Neural crest cell (in vitro differentiated cells): ENCODE measurements around the gene DISC1. TPM values are rescaled to one million over a fixed set of nuclear protein-coding genes. Genes with fewer than 3 reads are reported as not detected.
"Not testable (repeated sequence)": the region's sequence is repeated elsewhere in the genome, so short reads cannot be mapped to it uniquely, and the experiment has no call there.

Experiments
- DNase-seq: peaks from one replicate; pipeline ENCODE4 v3.0.0; 2021; ENCODE audit warnings: low read depth, mixed read lengths, low spot score
- H3K27ac Mint-ChIP-seq: one replicate; pipeline ENCODE4 v1.8.0; 2021; ENCODE audit warnings: mild to moderate bottlenecking, mixed read lengths; ENCODE audit not compliant: unreplicated experiment
- H3K27me3 Mint-ChIP-seq: 2 replicates; pipeline ENCODE4 v1.8.0; 2021; ENCODE audit warnings: low read depth, mild to moderate bottlenecking, mixed read lengths
- H3K36me3 Mint-ChIP-seq: 2 replicates; pipeline ENCODE4 v1.8.0; 2021; ENCODE audit warnings: low read depth, mild to moderate bottlenecking, mixed read lengths
- H3K4me1 Mint-ChIP-seq: 2 replicates; pipeline ENCODE4 v1.8.0; 2021; ENCODE audit warnings: mixed read lengths
- H3K4me3 Mint-ChIP-seq: one replicate; pipeline ENCODE4 v1.8.0; 2021; ENCODE audit warnings: mild to moderate bottlenecking, mixed read lengths
- H3K9me3 Mint-ChIP-seq: 2 replicates; pipeline ENCODE4 v1.8.0; 2021; ENCODE audit warnings: mixed read lengths
- CTCF ChIP-seq: fragments of 200-600 bp; sonication (generic); conservative IDR thresholded peaks from 2 replicates; pipeline ENCODE4 v1.5.0; 2021; ENCODE audit warnings: antibody characterized with exemption, mild to moderate bottlenecking
- total RNA-seq: library from RNA; stranded (reverse); gene quantifications from 2 replicates; pipeline ENCODE4 v1.2.1, GENCODE V29; 2021

The DISC1 gene
- total RNA-seq, 1 donor from 2014 or later = 13.7 TPM

- no peaks in the 10 kb centered on the region for H3K27me3 Mint-ChIP-seq
- no peak overlapping the region for H3K4me3 Mint-ChIP-seq
- H3K9me3 Mint-ChIP-seq = peaks cover 7% of the 10 kb centered on the region
- peaks cover 15% of the 10 kb centered on the region for H3K36me3 Mint-ChIP-seq
- no peak for DNase-seq
- peaks cover 55% of the 10 kb centered on the region for H3K4me1 Mint-ChIP-seq
- no peak overlapping the region for H3K27ac Mint-ChIP-seq
- TF ChIP-seq CTCF = no peak
Measured at GRCh38 chr1:231639819-231640218, 13.2 kb downstream of the DISC1 start.

- not testable (repeated sequence) for H3K27me3 Mint-ChIP-seq, DNase-seq, H3K4me3 Mint-ChIP-seq, H3K9me3 Mint-ChIP-seq
- peaks cover 47% of the 10 kb centered on the region for H3K4me1 Mint-ChIP-seq
- peak overlapping the region; percentile 48 for H3K27ac Mint-ChIP-seq
- H3K36me3 Mint-ChIP-seq = peaks cover 19% of the 10 kb centered on the region
Measured at GRCh38 chr1:231641444-231641843, 14.9 kb downstream of the DISC1 start.

- H3K9me3 Mint-ChIP-seq, DNase-seq, H3K27me3 Mint-ChIP-seq: not testable (repeated sequence)
- H3K4me1 Mint-ChIP-seq = peaks cover 47% of the 10 kb centered on the region
- peaks cover 22% of the 10 kb centered on the region for H3K36me3 Mint-ChIP-seq
- peak overlapping the region; percentile 57 for H3K4me3 Mint-ChIP-seq
- H3K27ac Mint-ChIP-seq = peak overlapping the region; percentile 97
Measured at GRCh38 chr1:231642061-231642460, 15.5 kb downstream of the DISC1 start.

- H3K4me3 Mint-ChIP-seq = peak overlapping the region; percentile 57
- peaks cover 4% of the 10 kb centered on the region for H3K9me3 Mint-ChIP-seq
- peaks cover 47% of the 10 kb centered on the region for H3K4me1 Mint-ChIP-seq
- no peak for DNase-seq
- H3K27me3 Mint-ChIP-seq = no peaks in the 10 kb centered on the region
- H3K27ac Mint-ChIP-seq = peak overlapping the region; percentile 97
- TF ChIP-seq CTCF = no peak
- H3K36me3 Mint-ChIP-seq = peaks cover 23% of the 10 kb centered on the region
Measured at GRCh38 chr1:231642618-231643017, 16.0 kb downstream of the DISC1 start.

- no peaks in the 10 kb centered on the region for H3K27me3 Mint-ChIP-seq
- DNase-seq = no peak
- TF ChIP-seq CTCF = no peak
- peaks cover 26% of the 10 kb centered on the region for H3K36me3 Mint-ChIP-seq
- peaks cover 7% of the 10 kb centered on the region for H3K9me3 Mint-ChIP-seq
- peak overlapping the region; percentile 97 for H3K27ac Mint-ChIP-seq
- peak overlapping the region; percentile 61 for H3K4me3 Mint-ChIP-seq
- H3K4me1 Mint-ChIP-seq = peaks cover 47% of the 10 kb centered on the region
Measured at GRCh38 chr1:231643071-231643934, 16.7 kb downstream of the DISC1 start.

GRCh38 chr1:231643935-231644237, 17.3 kb downstream of the DISC1 start:
- H3K4me1 Mint-ChIP-seq = peaks cover 47% of the 10 kb centered on the region
- peak overlapping the region; percentile 61 for H3K4me3 Mint-ChIP-seq
- no peak for TF ChIP-seq CTCF
- peaks cover 10% of the 10 kb centered on the region for H3K9me3 Mint-ChIP-seq
- DNase-seq = no peak
- H3K36me3 Mint-ChIP-seq = peaks cover 31% of the 10 kb centered on the region
- H3K27ac Mint-ChIP-seq = peak overlapping the region; percentile 84
- H3K27me3 Mint-ChIP-seq = no peaks in the 10 kb centered on the region

- not testable (repeated sequence) for H3K4me3 Mint-ChIP-seq, H3K27ac Mint-ChIP-seq, H3K27me3 Mint-ChIP-seq, DNase-seq
- Mint-ChIP-seq H3K9me3 (peaks cover 15% of the 10 kb centered on the region), H3K36me3 (peaks cover 42% of the 10 kb centered on the region), H3K4me1 (peaks cover 39% of the 10 kb centered on the region)
Measured at GRCh38 chr1:231645634-231646033, 19.0 kb downstream of the DISC1 start.

GRCh38 chr1:231646165-231646564, 19.6 kb downstream of the DISC1 start:
- not testable (repeated sequence) for H3K4me3 Mint-ChIP-seq, H3K27ac Mint-ChIP-seq, DNase-seq, H3K27me3 Mint-ChIP-seq
- H3K4me1 Mint-ChIP-seq = peaks cover 34% of the 10 kb centered on the region
- peaks cover 38% of the 10 kb centered on the region for H3K36me3 Mint-ChIP-seq
- peaks cover 15% of the 10 kb centered on the region for H3K9me3 Mint-ChIP-seq

GRCh38 chr1:231651621-231652260, 25.2 kb downstream of the DISC1 start:
- not testable (repeated sequence) for H3K4me3 Mint-ChIP-seq, H3K27me3 Mint-ChIP-seq, H3K27ac Mint-ChIP-seq, H3K4me1 Mint-ChIP-seq, DNase-seq
- peaks cover 28% of the 10 kb centered on the region for H3K36me3 Mint-ChIP-seq
- peaks cover 15% of the 10 kb centered on the region for H3K9me3 Mint-ChIP-seq
